ENCODE results near the gene STARD7. TPM values are rescaled to one million over a fixed set of nuclear protein-coding genes. Genes with fewer than 3 reads are reported as not detected.
A peak's percentile ranks its signal among the peaks of the same experiment; 100 is the strongest.

Gene STARD7
- total RNA-seq (ENCODE audit: insufficient read depth, low replicate concordance): 42.1 TPM

GRCh38 chr2:96208143-96209010 lies at the start of gene STARD7:
Gene STARD7, minus strand, starts transcription at chr2:96208827. Its CDS starts 393 bp downstream, at chr2:96208434.
- peak; percentile 99 for DNase-seq (ENCODE audit: low spot score)

- peak; percentile 19 for DNase-seq (ENCODE audit: low spot score)
Observed at GRCh38 chr2:96257744-96258143, 49.1 kb upstream of the STARD7 start.

- no peak for DNase-seq (ENCODE audit: low spot score)
Observed at GRCh38 chr2:96256611-96257113, 48.0 kb upstream of the STARD7 start.

GRCh38 chr2:96254571-96254970 lies 45.9 kb upstream of the STARD7 start:
- DNase-seq (ENCODE audit: low spot score): no peak

GRCh38 chr2:96253006-96253405 lies 44.4 kb upstream of the STARD7 start:
- no peak for DNase-seq (ENCODE audit: low spot score)

- no peak for DNase-seq (ENCODE audit: low spot score)
Observed at GRCh38 chr2:96252526-96252925, 43.9 kb upstream of the STARD7 start.

- peak; percentile 69 for DNase-seq (ENCODE audit: low spot score)
Observed at GRCh38 chr2:96251721-96252292, 43.2 kb upstream of the STARD7 start.

- no peak for DNase-seq (ENCODE audit: low spot score)
Observed at GRCh38 chr2:96250188-96250587, 41.6 kb upstream of the STARD7 start.

GRCh38 chr2:96249654-96250053 lies 41.0 kb upstream of the STARD7 start:
- peak; percentile 45 for DNase-seq (ENCODE audit: low spot score)

GRCh38 chr2:96248624-96249023 lies 40.0 kb upstream of the STARD7 start:
- no peak for DNase-seq (ENCODE audit: low spot score)

GRCh38 chr2:96247896-96248295 lies 39.3 kb upstream of the STARD7 start:
- DNase-seq (ENCODE audit: low spot score): no peak

GRCh38 chr2:96247009-96247408 lies 38.4 kb upstream of the STARD7 start:
- no peak for DNase-seq (ENCODE audit: low spot score)

- no peak for DNase-seq (ENCODE audit: low spot score)
Observed at GRCh38 chr2:96245609-96246390, 37.2 kb upstream of the STARD7 start.

GRCh38 chr2:96243843-96244242 lies 35.2 kb upstream of the STARD7 start:
- DNase-seq (ENCODE audit: low spot score): no peak

- peak; percentile 44 for DNase-seq (ENCODE audit: low spot score)
Observed at GRCh38 chr2:96241900-96242611, 33.4 kb upstream of the STARD7 start.

- no peak for DNase-seq (ENCODE audit: low spot score)
Observed at GRCh38 chr2:96241227-96241626, 32.6 kb upstream of the STARD7 start.

GRCh38 chr2:96240341-96241038 lies 31.9 kb upstream of the STARD7 start:
- DNase-seq (ENCODE audit: low spot score): peak; percentile 15

GRCh38 chr2:96239745-96240264 lies 31.2 kb upstream of the STARD7 start:
- DNase-seq (ENCODE audit: low spot score): no peak

- DNase-seq (ENCODE audit: low spot score): no peak
Observed at GRCh38 chr2:96239091-96239490, 30.5 kb upstream of the STARD7 start.

GRCh38 chr2:96238266-96238665 lies 29.6 kb upstream of the STARD7 start:
- DNase-seq (ENCODE audit: low spot score): no peak

GRCh38 chr2:96236882-96237281 lies 28.3 kb upstream of the STARD7 start:
- DNase-seq (ENCODE audit: low spot score): no peak
